GM21786 (cell line): ENCODE results near the gene PUS7L.

ENCODE experiments used
- ATAC-seq: cut with Tn5 transposase; IDR thresholded peaks from one replicate; pipeline ENCODE4 v1.9.1; 2021; ENCODE audit not compliant: unreplicated experiment

PUS7L gene

GRCh38 chr12:43669373-43669772, 89.2 kb downstream of the PUS7L start:
- no peak for ATAC-seq
